ENCODE measurements around the gene ZFHX2. TPM values are rescaled to one million over a fixed set of nuclear protein-coding genes. Genes with fewer than 3 reads are reported as not detected.

Gene ZFHX2
- polyA plus RNA-seq, 1 of the 3 experiments (the other 2 are of a cell fraction), result 0.77 TPM

DNA sequence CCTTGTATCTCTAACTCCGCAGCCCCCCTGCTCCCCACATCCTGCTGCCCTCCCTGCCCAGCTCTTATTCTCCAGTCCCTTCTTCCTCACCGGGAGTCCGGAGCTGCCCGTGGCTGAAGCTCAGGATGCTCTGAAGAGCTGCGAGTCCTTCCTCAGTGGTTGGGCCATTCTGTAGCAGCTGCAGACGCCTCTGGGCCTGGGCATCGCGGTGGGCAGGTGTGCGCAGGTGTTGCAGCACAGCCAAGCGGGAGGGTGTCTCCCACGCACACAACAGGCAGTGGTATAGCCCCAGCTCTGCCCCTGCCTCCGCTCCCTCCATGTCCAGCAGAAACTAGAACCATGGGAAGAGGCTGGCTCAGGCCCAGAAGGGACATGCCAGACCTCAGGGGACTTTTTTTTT is 20.2 kb downstream of the ZFHX2 start:
- 90% methylated on average over 10 of the region's 12 CpGs for WGBS (ENCODE audit: low lambda C conversion rate)
- H3K4me3 ChIP-seq (ENCODE audit: low read depth in 2 of 2, low read length in 1 of 2), result no peak overlapping the region
- peaks cover 0 to 16% of the 10 kb centered on the region in 2 experiments for H3K36me3 ChIP-seq (replicated peaks in 1 of 2; ENCODE audit: control insufficient read depth in 1 of 2, insufficient read depth in 2 of 2, low read length in 1 of 2)
- H3K27me3 ChIP-seq (ENCODE audit: insufficient read depth), result no peaks in the 10 kb centered on the region
- H3F3A ChIP-seq (replicated peaks; ENCODE audit: insufficient read depth), result no peaks in the 10 kb centered on the region
- H3K9me3 ChIP-seq, result no peaks in the 10 kb centered on the region
- no peaks in the 10 kb centered on the region for H4K20me1 ChIP-seq (ENCODE audit: insufficient read depth)
- no peak overlapping the region for H3K9ac ChIP-seq
- H3K9me2 ChIP-seq, result no peaks in the 10 kb centered on the region
- ChIA-PET POLR2A (interaction anchor here (1.2 kb wide), 1 partner anchor 13 kb away, joined by 3 read pairs; no protein-coding TSS in a partner anchor), CTCF (interaction anchor here (0.7 to 11.4 kb wide), 5 partner anchors 8 to 971 kb away, joined by 3 to 142 read pairs (median 4); no protein-coding TSS in a partner anchor)
- no peaks in the 10 kb centered on the region for H3K79me2 ChIP-seq (ENCODE audit: insufficient read depth)
- no peak for DNase-seq
- peaks cover 0 to 4% of the 10 kb centered on the region in 2 experiments; a peak in 1 of 4 replicates for H3K4me1 ChIP-seq (ENCODE audit: control insufficient read depth in 1 of 2, insufficient read depth in 2 of 2, low read depth in 1 of 2, low read length in 1 of 2)
- no peak for TF ChIP-seq TAF1 (IDR thresholded peaks at IDR 0.05; ENCODE audit: borderline replicate concordance, low read depth, low read length)
- TF ChIP-seq NFIC (IDR thresholded peaks at IDR 0.05; ENCODE audit: borderline replicate concordance), result no peak
- TF ChIP-seq GATA2 (CRISPR knock-in tag; IDR thresholded peaks at IDR 0.05), result no peak
- TF ChIP-seq ELF1 (IDR thresholded peaks at IDR 0.05), result no peak
- no peak for TF ChIP-seq RAD21 (IDR thresholded peaks at IDR 0.05; ENCODE audit: low read length)
- TF ChIP-seq POLR2AphosphoS5 (IDR thresholded peaks at IDR 0.05; ENCODE audit: low read depth, low read length), result no peak
- TF ChIP-seq, protein P1, sequence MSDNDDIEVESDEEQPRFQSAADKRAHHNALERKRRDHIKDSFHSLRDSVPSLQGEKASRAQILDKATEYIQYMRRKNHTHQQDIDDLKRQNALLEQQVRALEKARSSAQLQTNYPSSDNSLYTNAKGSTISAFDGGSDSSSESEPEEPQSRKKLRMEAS (IDR thresholded peaks at IDR 0.05; ENCODE audit: low read depth), result no peak
- TF ChIP-seq FOXJ3 (CRISPR knock-in tag; IDR thresholded peaks at IDR 0.05), result no peak
- TF ChIP-seq, protein P2, sequence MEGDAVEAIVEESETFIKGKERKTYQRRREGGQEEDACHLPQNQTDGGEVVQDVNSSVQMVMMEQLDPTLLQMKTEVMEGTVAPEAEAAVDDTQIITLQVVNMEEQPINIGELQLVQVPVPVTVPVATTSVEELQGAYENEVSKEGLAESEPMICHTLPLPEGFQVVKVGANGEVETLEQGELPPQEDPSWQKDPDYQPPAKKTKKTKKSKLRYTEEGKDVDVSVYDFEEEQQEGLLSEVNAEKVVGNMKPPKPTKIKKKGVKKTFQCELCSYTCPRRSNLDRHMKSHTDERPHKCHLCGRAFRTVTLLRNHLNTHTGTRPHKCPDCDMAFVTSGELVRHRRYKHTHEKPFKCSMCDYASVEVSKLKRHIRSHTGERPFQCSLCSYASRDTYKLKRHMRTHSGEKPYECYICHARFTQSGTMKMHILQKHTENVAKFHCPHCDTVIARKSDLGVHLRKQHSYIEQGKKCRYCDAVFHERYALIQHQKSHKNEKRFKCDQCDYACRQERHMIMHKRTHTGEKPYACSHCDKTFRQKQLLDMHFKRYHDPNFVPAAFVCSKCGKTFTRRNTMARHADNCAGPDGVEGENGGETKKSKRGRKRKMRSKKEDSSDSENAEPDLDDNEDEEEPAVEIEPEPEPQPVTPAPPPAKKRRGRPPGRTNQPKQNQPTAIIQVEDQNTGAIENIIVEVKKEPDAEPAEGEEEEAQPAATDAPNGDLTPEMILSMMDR (IDR thresholded peaks at IDR 0.05), result no peak
- TF ChIP-seq, protein P3, sequence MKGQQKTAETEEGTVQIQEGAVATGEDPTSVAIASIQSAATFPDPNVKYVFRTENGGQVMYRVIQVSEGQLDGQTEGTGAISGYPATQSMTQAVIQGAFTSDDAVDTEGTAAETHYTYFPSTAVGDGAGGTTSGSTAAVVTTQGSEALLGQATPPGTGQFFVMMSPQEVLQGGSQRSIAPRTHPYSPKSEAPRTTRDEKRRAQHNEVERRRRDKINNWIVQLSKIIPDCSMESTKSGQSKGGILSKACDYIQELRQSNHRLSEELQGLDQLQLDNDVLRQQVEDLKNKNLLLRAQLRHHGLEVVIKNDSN (IDR thresholded peaks at IDR 0.05; ENCODE audit: borderline replicate concordance, low read depth), result no peak
- TF ChIP-seq RCOR1 (IDR thresholded peaks at IDR 0.05; ENCODE audit: low read length), result no peak
- TF ChIP-seq, protein P4, sequence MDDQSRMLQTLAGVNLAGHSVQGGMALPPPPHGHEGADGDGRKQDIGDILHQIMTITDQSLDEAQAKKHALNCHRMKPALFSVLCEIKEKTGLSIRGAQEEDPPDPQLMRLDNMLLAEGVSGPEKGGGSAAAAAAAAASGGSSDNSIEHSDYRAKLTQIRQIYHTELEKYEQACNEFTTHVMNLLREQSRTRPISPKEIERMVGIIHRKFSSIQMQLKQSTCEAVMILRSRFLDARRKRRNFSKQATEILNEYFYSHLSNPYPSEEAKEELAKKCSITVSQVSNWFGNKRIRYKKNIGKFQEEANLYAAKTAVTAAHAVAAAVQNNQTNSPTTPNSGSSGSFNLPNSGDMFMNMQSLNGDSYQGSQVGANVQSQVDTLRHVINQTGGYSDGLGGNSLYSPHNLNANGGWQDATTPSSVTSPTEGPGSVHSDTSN (IDR thresholded peaks at IDR 0.05), result no peak
- TF ChIP-seq, protein P5, sequence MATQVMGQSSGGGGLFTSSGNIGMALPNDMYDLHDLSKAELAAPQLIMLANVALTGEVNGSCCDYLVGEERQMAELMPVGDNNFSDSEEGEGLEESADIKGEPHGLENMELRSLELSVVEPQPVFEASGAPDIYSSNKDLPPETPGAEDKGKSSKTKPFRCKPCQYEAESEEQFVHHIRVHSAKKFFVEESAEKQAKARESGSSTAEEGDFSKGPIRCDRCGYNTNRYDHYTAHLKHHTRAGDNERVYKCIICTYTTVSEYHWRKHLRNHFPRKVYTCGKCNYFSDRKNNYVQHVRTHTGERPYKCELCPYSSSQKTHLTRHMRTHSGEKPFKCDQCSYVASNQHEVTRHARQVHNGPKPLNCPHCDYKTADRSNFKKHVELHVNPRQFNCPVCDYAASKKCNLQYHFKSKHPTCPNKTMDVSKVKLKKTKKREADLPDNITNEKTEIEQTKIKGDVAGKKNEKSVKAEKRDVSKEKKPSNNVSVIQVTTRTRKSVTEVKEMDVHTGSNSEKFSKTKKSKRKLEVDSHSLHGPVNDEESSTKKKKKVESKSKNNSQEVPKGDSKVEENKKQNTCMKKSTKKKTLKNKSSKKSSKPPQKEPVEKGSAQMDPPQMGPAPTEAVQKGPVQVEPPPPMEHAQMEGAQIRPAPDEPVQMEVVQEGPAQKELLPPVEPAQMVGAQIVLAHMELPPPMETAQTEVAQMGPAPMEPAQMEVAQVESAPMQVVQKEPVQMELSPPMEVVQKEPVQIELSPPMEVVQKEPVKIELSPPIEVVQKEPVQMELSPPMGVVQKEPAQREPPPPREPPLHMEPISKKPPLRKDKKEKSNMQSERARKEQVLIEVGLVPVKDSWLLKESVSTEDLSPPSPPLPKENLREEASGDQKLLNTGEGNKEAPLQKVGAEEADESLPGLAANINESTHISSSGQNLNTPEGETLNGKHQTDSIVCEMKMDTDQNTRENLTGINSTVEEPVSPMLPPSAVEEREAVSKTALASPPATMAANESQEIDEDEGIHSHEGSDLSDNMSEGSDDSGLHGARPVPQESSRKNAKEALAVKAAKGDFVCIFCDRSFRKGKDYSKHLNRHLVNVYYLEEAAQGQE (IDR thresholded peaks at IDR 0.05; ENCODE audit: low read depth, low read length), result no peak
- no peak for TF ChIP-seq MEF2A (IDR thresholded peaks at IDR 0.05; ENCODE audit: borderline replicate concordance, low read depth)
- TF ChIP-seq RFX5 (IDR thresholded peaks at IDR 0.05; ENCODE audit: low read length), result no peak
- no peak for TF ChIP-seq IRF3 (IDR thresholded peaks at IDR 0.05; ENCODE audit: low read depth, low read length)
- no peak for TF ChIP-seq NRF1 (IDR thresholded peaks at IDR 0.05; ENCODE audit: low read depth, low read length)
- no peak for TF ChIP-seq EZH2phosphoT487 (IDR thresholded peaks at IDR 0.05; ENCODE audit: borderline replicate concordance, low read depth)
- TF ChIP-seq FOXM1 (IDR thresholded peaks at IDR 0.05; ENCODE audit: low read depth), result no peak
- no peak for TF ChIP-seq CHD2 (IDR thresholded peaks at IDR 0.05; ENCODE audit: low read length, partially characterized antibody)
- no peak overlapping the region for H2AFZ ChIP-seq (ENCODE audit: low read depth)
- no peak overlapping the region for H3K27ac ChIP-seq (ENCODE audit: low read depth in 2 of 2, low read length in 1 of 2)
- H3K4me2 ChIP-seq, result no peak overlapping the region

Measured in SK-N-SH (cell line).